Measurements from ENCODE around the gene ANXA4. TPM values are rescaled to one million over a fixed set of nuclear protein-coding genes. Genes with fewer than 3 reads are reported as not detected.

ANXA4 gene
- polyA plus RNA-seq, 1 of the 3 experiments (the other 2 are of a cell fraction), result 137 TPM

- peak; percentile 65; the same call in 1 of the 2 replicates for TF ChIP-seq RCOR1 (IDR thresholded peaks at IDR 0.05; ENCODE audit: low read length)
- TF ChIP-seq IRF3 (IDR thresholded peaks at IDR 0.05; ENCODE audit: low read depth, low read length), result no peak
- TF ChIP-seq CTCF (IDR thresholded peaks at IDR 0.05), result no peak
- no peak for TF ChIP-seq POLR2AphosphoS5 (IDR thresholded peaks at IDR 0.05; ENCODE audit: low read depth, low read length)
- no peak for TF ChIP-seq ELF1 (IDR thresholded peaks at IDR 0.05)
These were observed 20.9 kb upstream of the ANXA4 start (continued) for GRCh38 chr2:69721022-69721421.

- CTCF ChIA-PET, result interaction anchor here (1.2 to 5.7 kb wide), 11 partner anchors 12 to 160 kb away, joined by 3 to 376 read pairs (median 11); no protein-coding TSS in a partner anchor
- Histone ChIP-seq H3K27me3 (ENCODE audit: insufficient read depth) (no peaks in the 10 kb centered on the region), H3K4me2 (no peak overlapping the region), H2AFZ (ENCODE audit: low read depth) (no peak overlapping the region), H3K27ac (ENCODE audit: low read depth in 2 of 2, low read length in 1 of 2) (no peak overlapping the region), H3K36me3 (replicated peaks in 1 of 2; ENCODE audit: control insufficient read depth in 1 of 2, insufficient read depth in 2 of 2, low read length in 1 of 2) (no peaks in the 10 kb centered on the region), H3F3A (replicated peaks; ENCODE audit: insufficient read depth) (peaks cover 4% of the 10 kb centered on the region), H3K79me2 (ENCODE audit: insufficient read depth) (no peaks in the 10 kb centered on the region), H3K9me3 (no peaks in the 10 kb centered on the region), H3K4me1 (ENCODE audit: control insufficient read depth in 1 of 2, insufficient read depth in 2 of 2, low read depth in 1 of 2, low read length in 1 of 2) (peaks cover 0 to 15% of the 10 kb centered on the region in 2 experiments; a peak in 1 of 4 replicates), H3K9ac (no peak overlapping the region), H4K20me1 (ENCODE audit: insufficient read depth) (no peaks in the 10 kb centered on the region), H3K4me3 (ENCODE audit: low read depth in 2 of 2, low read length in 1 of 2) (no peak overlapping the region), H3K9me2 (no peaks in the 10 kb centered on the region)
- POLR2A ChIA-PET, result interaction anchor here (1.9 kb wide), 1 partner anchor 191 kb away, joined by 12 read pairs; the partner anchor contains the start of gene MXD1
- no peak for TF ChIP-seq EZH2phosphoT487 (IDR thresholded peaks at IDR 0.05; ENCODE audit: borderline replicate concordance, low read depth)
- DNase-seq, result no peak
- WGBS (ENCODE audit: low lambda C conversion rate), result 91% methylated on average over 14 of the region's 14 CpGs
These were observed 18.1 kb upstream of the ANXA4 start for GRCh38 chr2:69723791-69724190.

GRCh38 chr2:69724540-69725159 is 17.3 kb upstream of the ANXA4 start:
- Histone ChIP-seq H3K27ac (ENCODE audit: low read depth in 2 of 2, low read length in 1 of 2) (no peak overlapping the region), H3K36me3 (replicated peaks in 1 of 2; ENCODE audit: control insufficient read depth in 1 of 2, insufficient read depth in 2 of 2, low read length in 1 of 2) (no peaks in the 10 kb centered on the region), H3K9ac (no peak overlapping the region; the same call in 1 of the 2 replicates), H3K4me1 (ENCODE audit: control insufficient read depth in 1 of 2, insufficient read depth in 2 of 2, low read depth in 1 of 2, low read length in 1 of 2) (peaks cover 0 to 15% of the 10 kb centered on the region in 2 experiments; a peak in 1 of 4 replicates), H2AFZ (ENCODE audit: low read depth) (peak overlapping the region; percentile 73), H3K4me2 (peak overlapping the region; percentile 64; the same call in 1 of the 2 replicates), H4K20me1 (ENCODE audit: insufficient read depth) (no peaks in the 10 kb centered on the region), H3K79me2 (ENCODE audit: insufficient read depth) (no peaks in the 10 kb centered on the region), H3F3A (replicated peaks; ENCODE audit: insufficient read depth) (peaks cover 4% of the 10 kb centered on the region), H3K9me3 (no peaks in the 10 kb centered on the region), H3K9me2 (no peaks in the 10 kb centered on the region), H3K27me3 (ENCODE audit: insufficient read depth) (no peaks in the 10 kb centered on the region), H3K4me3 (ENCODE audit: low read depth in 2 of 2, low read length in 1 of 2) (peak overlapping the region; percentile 32 to 39)
- TF ChIP-seq RAD21 (IDR thresholded peaks at IDR 0.05; ENCODE audit: low read length) (peak; percentile 89), CTCF (IDR thresholded peaks at IDR 0.05) (peak; percentile 94), MXI1 (IDR thresholded peaks at IDR 0.05; ENCODE audit: low read depth, low read length) (peak; percentile 47; the same call in 1 of the 2 replicates), EP300 (IDR thresholded peaks at IDR 0.05; ENCODE audit: borderline replicate concordance in 1 of 2, low read depth in 1 of 2, low read length in 1 of 2) (peak in 1 of 2 experiments; percentile 11; a peak in 1 of 4 replicates), SMC3 (IDR thresholded peaks at IDR 0.05; ENCODE audit: low read depth, low read length) (peak; percentile 79), EZH2phosphoT487 (IDR thresholded peaks at IDR 0.05; ENCODE audit: borderline replicate concordance, low read depth) (no peak), RCOR1 (IDR thresholded peaks at IDR 0.05; ENCODE audit: low read length) (no peak), FOXJ3 (CRISPR knock-in tag; IDR thresholded peaks at IDR 0.05) (no peak)
- peak; percentile 75 for DNase-seq
- ChIA-PET POLR2A (interaction anchor here (0.6 to 1.9 kb wide), 8 partner anchors 17 to 569 kb away, joined by 3 to 12 read pairs (median 3); partner anchors contain the start of genes AAK1, ANXA4, MXD1 and SNRNP27), CTCF (interaction anchor here (0.5 to 5.7 kb wide), 105 partner anchors 9 to 577 kb away, joined by 3 to 376 read pairs (median 4); partner anchors contain the start of genes AAK1, ANXA4, FAM136A and GMCL1)
- WGBS (ENCODE audit: low lambda C conversion rate), result 4% methylated on average over 13 of the region's 13 CpGs

Data from SK-N-SH (cell line).